SK-N-SH treated with all-trans-retinoic acid at 6 μM for 48 hours (cell line): ENCODE measurements around the gene TMEM212.

Experiments
- ATAC-seq: fragments of 200-7000 bp; cut with Tn5 transposase; 3 replicates; pipeline ENCODE4 v1.9.1; 2020; ENCODE audit warnings: mild to moderate bottlenecking, moderate library complexity
- ARNTL ChIP-seq: fragments of 450-650 bp; formaldehyde crosslinking; IDR thresholded peaks from 2 replicates; pipeline ENCODE4 v1.5.0; 2020; ENCODE audit warnings: low read depth, mild to moderate bottlenecking, moderate library complexity, borderline replicate concordance
- BACH2 ChIP-seq: fragments of 250-450 bp; sonication (Bioruptor Pico); IDR thresholded peaks from 2 replicates; pipeline ENCODE4 v1.9.0; 2021; ENCODE audit warnings: mild to moderate bottlenecking, borderline replicate concordance
- CREB5 ChIP-seq: fragments of 250-450 bp; sonication (Bioruptor Pico); IDR thresholded peaks from 2 replicates; pipeline ENCODE4 v1.5.1; 2020; ENCODE audit warnings: low read depth, mild to moderate bottlenecking, moderate library complexity
- CSDC2 ChIP-seq: fragments of 250-450 bp; sonication (Bioruptor Pico); IDR thresholded peaks from 2 replicates; pipeline ENCODE4 v1.5.0; 2020; ENCODE audit warnings: mild to moderate bottlenecking, moderate library complexity
- CSRNP3 ChIP-seq: fragments of 250-450 bp; sonication (Bioruptor Pico); IDR thresholded peaks from 2 replicates; pipeline ENCODE4 v1.5.1; 2021; ENCODE audit warnings: mild to moderate bottlenecking, moderate library complexity
- ESRRG ChIP-seq: fragments of 250-450 bp; sonication (Bioruptor Pico); IDR thresholded peaks from 2 replicates; pipeline ENCODE4 v1.6.1; 2021; ENCODE audit warnings: mild to moderate bottlenecking
- GLIS3 ChIP-seq: fragments of 250-450 bp; sonication (Bioruptor Pico); IDR thresholded peaks from 2 replicates; pipeline ENCODE4 v1.5.0; 2020; ENCODE audit warnings: mild to moderate bottlenecking, moderate library complexity
- ISL1 ChIP-seq: fragments of 250-450 bp; sonication (Bioruptor Pico); IDR thresholded peaks from 2 replicates; pipeline ENCODE4 v2.1.2; 2022; ENCODE audit warnings: mild to moderate bottlenecking, moderate library complexity
- PATZ1 ChIP-seq: fragments of 250-450 bp; sonication (Bioruptor Pico); IDR thresholded peaks from 2 replicates; pipeline ENCODE4 v1.8.0; 2020; ENCODE audit warnings: mild to moderate bottlenecking, moderate library complexity, borderline replicate concordance
- POU6F1 ChIP-seq: fragments of 250-450 bp; sonication (Bioruptor Pico); IDR thresholded peaks from 2 replicates; pipeline ENCODE4 v1.8.0; 2021; ENCODE audit warnings: low read depth, mild to moderate bottlenecking, moderate library complexity, borderline replicate concordance
- PPARA ChIP-seq: fragments of 250-450 bp; sonication (Bioruptor Pico); IDR thresholded peaks from 2 replicates; pipeline ENCODE4 v1.5.0; 2020; ENCODE audit warnings: mild to moderate bottlenecking, borderline replicate concordance
- RARB ChIP-seq: fragments of 250-450 bp; sonication (Bioruptor Pico); IDR thresholded peaks from 2 replicates; pipeline ENCODE4 v1.8.0; 2021; ENCODE audit warnings: mild to moderate bottlenecking, moderate library complexity
- SNAI2 ChIP-seq: fragments of 250-450 bp; sonication (Bioruptor Pico); IDR thresholded peaks from 2 replicates; pipeline ENCODE4 v1.5.0; 2020; ENCODE audit warnings: mild to moderate bottlenecking, moderate library complexity
- TCF4 ChIP-seq: fragments of 250-450 bp; sonication (Bioruptor Pico); IDR thresholded peaks from 2 replicates; pipeline ENCODE4 v1.8.0; 2021; ENCODE audit warnings: mild to moderate bottlenecking, moderate library complexity, borderline replicate concordance
- TOX ChIP-seq: fragments of 250-450 bp; sonication (Bioruptor Pico); IDR thresholded peaks from 2 replicates; pipeline ENCODE4 v1.8.0; 2021; ENCODE audit warnings: mild to moderate bottlenecking, moderate library complexity, borderline replicate concordance
- TSHZ2 ChIP-seq: fragments of 250-450 bp; sonication (Bioruptor Pico); IDR thresholded peaks from 2 replicates; pipeline ENCODE4 v1.5.0; 2020; ENCODE audit warnings: mild to moderate bottlenecking, moderate library complexity
- ZFP30 ChIP-seq: fragments of 450-650 bp; formaldehyde crosslinking; IDR thresholded peaks from 2 replicates; pipeline ENCODE4 v1.5.0; 2022; ENCODE audit warnings: mild to moderate bottlenecking, moderate library complexity
- ZNF565 ChIP-seq: fragments of 450-650 bp; formaldehyde crosslinking; conservative IDR thresholded peaks from 2 replicates; pipeline ENCODE4 v1.5.0; 2020; ENCODE audit warnings: low read depth, mild to moderate bottlenecking, moderate library complexity
- ZNF70 ChIP-seq: fragments of 450-650 bp; formaldehyde crosslinking; IDR thresholded peaks from 2 replicates; pipeline ENCODE4 v1.5.0; 2020; ENCODE audit warnings: mild to moderate bottlenecking, moderate library complexity
- ZNF8 ChIP-seq: fragments of 450-650 bp; formaldehyde crosslinking; IDR thresholded peaks from 2 replicates; pipeline ENCODE4 v1.5.0; 2020; ENCODE audit warnings: mild to moderate bottlenecking, moderate library complexity

Gene TMEM212

GRCh38 chr3:171880101-171880870 lies 37.1 kb downstream of the TMEM212 start:
- TF ChIP-seq CSRNP3 (CRISPR knock-in tag): no peak
- no peak for TF ChIP-seq PPARA (CRISPR knock-in tag)
- no peak for TF ChIP-seq TSHZ2
- TF ChIP-seq CSDC2 (CRISPR knock-in tag): no peak
- no peak for TF ChIP-seq POU6F1 (CRISPR knock-in tag)
- no peak for TF ChIP-seq ZNF8
- TF ChIP-seq RARB (CRISPR knock-in tag): no peak
- no peak for TF ChIP-seq TOX (CRISPR knock-in tag)
- TF ChIP-seq ISL1 (CRISPR knock-in tag): no peak
- TF ChIP-seq GLIS3 (CRISPR knock-in tag): no peak
- no peak for TF ChIP-seq ESRRG (CRISPR knock-in tag)
- no peak for TF ChIP-seq ARNTL (CRISPR knock-in tag)
- TF ChIP-seq CREB5 (CRISPR knock-in tag): no peak
- no peak for TF ChIP-seq ZNF70 (CRISPR knock-in tag)
- no peak for ATAC-seq

GRCh38 chr3:171881251-171881650 lies 38.1 kb downstream of the TMEM212 start:
- no peak for ATAC-seq
- TF ChIP-seq ISL1 (CRISPR knock-in tag) (no peak), PPARA (CRISPR knock-in tag) (no peak), TCF4 (CRISPR knock-in tag) (no peak), TSHZ2 (no peak), CSDC2 (CRISPR knock-in tag) (no peak), CSRNP3 (CRISPR knock-in tag) (no peak), ZFP30 (CRISPR knock-in tag) (no peak), ESRRG (CRISPR knock-in tag) (no peak), ARNTL (CRISPR knock-in tag) (no peak), PATZ1 (no peak), GLIS3 (CRISPR knock-in tag) (no peak), ZNF70 (CRISPR knock-in tag) (no peak), SNAI2 (CRISPR knock-in tag) (no peak), POU6F1 (CRISPR knock-in tag) (no peak), RARB (CRISPR knock-in tag) (no peak), BACH2 (no peak), CREB5 (CRISPR knock-in tag) (no peak), ZNF565 (CRISPR knock-in tag) (no peak)
